Peyer's patch (tissue), 4 donors: ENCODE results near the gene OR13J1.

Source experiments
- CTCF ChIP-seq, 6 experiments: fragments of 450-650 bp in 4 of 6; fragments of 200-600 bp in 2 of 6; sonication (generic) in 1 of 6; IDR thresholded peaks; one replicate each; pipeline ENCODE4 v1.5.1; 2017 to 2019; ENCODE audit warnings: antibody characterized with exemption in 6 of 6, mild to moderate bottlenecking in 3 of 6, moderate library complexity in 1 of 6
- POLR2A ChIP-seq, 2 donors: fragments of 450-650 bp; IDR thresholded peaks; one replicate each; pipeline ENCODE4 v1.5.1; 2017; ENCODE audit warnings: antibody characterized with exemption in 2 of 2, mild to moderate bottlenecking in 2 of 2, moderate library complexity in 2 of 2

- TF ChIP-seq POLR2A (IDR thresholded peaks at IDR 0.05), result no peak
- TF ChIP-seq CTCF (IDR thresholded peaks at IDR 0.05), result no peak
These were observed 11.7 kb downstream of the OR13J1 start for GRCh38 chr9:35858458-35858857.
